ENCODE measurements around the gene PRR20E. TPM values are rescaled to one million over a fixed set of nuclear protein-coding genes. Genes with fewer than 3 reads are reported as not detected.
A peak's percentile ranks its signal among the peaks of the same experiment; 100 is the strongest.
"Not testable (repeated sequence)": the region's sequence is repeated elsewhere in the genome, so short reads cannot be mapped to it uniquely, and the experiment has no call there.

The PRR20E gene
- not detected for polyA plus RNA-seq (ENCODE audit: insufficient read length)

DNA sequence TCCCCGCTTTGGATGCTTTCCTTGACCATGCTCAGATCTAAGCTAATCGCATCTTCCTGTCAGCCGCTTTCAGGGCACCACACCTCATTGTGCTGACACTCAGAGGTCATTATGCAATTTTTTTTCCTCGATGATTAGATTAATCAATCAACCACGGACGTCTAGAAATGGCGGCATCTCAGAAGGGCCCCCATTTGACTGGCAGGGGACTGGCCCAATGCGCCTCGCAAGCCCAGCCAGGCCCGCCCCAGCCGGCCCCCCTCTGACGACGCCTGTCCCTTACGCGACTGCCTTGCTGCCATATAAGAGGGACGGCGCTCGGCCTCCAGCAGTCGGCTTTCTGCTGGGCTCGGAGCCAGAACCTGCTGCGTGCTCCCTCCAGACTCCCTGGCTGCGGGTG, at the start of gene PRR20E:
PRR20E (plus strand) TSS at position 301 of the 400 bp plus-strand sequence. CDS start 387 bp downstream, outside the sequence.
- DNase-seq (ENCODE audit: low read depth): not testable (repeated sequence)

DNA sequence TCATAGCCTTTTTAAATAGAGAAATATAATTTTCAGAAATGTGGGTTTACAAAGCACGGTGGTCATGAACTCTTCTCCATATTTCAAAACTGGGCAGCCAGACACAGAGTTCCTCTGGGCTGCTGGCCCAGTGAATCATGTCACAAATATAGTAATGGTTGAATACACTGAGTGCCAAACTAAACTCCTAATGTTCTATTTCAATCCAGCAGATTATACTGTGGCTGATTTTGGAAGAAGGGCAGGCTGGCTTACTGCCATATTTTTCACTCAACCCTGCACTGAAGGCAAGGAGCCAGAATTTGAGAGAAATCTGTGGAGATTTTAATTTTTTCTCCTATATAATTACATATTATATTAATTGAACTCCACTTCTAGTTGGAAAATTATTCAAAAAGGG, 43.3 kb upstream of the PRR20E start:
- peak; percentile 48 for DNase-seq (ENCODE audit: low read depth)

DNA sequence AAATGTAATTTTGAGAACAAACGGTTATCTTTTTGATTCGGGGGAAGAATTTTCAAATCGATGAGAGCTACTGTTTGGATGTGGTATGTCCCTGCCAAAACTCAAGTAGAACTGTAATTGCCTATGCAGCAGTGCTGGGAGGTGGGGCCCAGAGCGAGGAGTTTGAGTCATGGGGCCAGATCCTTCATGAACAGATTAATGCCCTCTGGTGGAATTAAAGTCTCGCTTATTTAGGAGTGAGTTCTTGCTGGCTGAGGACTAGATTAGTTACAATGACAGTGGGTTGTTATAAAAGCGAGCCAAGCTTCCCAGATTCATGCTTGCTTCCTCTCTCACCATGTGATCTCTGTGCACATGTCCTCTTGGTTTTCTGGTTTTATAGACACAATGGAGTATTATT, 38.1 kb upstream of the PRR20E start:
- no peak for DNase-seq (ENCODE audit: low read depth)

DNA sequence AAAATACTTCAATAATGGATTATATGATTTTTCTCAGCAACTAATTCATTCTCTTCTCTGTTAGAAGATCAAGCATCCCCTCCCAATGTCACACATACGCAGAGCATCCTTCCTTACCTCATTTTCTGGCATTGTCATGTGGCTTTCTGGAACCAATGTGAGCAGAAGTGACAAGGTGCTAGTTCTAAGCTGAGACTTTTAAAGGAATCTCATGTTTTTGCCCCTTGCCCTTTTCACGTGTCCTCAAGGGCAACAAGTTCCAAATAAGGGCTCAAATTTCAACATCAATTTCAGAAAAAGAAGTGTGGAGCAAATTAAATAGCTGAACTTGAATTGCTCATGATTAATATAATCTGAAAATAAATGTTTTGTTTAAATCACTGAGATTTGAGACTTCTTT, 30.9 kb upstream of the PRR20E start:
- no peak for DNase-seq (ENCODE audit: low read depth)

DNA sequence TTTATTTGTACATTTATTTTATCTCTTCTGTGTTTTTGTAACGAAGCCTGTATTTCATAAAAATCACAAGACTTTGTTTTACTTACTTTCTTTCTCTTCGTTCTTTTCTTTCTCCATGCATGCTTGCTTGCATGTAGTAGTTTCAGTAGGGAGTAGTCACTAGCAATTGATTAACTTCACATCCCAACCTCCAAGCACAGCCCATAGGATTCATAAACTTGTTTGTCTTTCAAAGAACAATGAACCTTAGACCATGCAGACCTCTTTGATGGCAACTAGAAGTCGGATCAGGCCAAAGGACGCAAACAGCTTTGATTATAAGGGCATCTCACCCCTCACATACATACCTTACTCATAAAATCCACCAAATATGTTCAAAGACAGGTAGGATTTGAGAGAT, 29.4 kb upstream of the PRR20E start:
- DNase-seq (ENCODE audit: low read depth): no peak

DNA sequence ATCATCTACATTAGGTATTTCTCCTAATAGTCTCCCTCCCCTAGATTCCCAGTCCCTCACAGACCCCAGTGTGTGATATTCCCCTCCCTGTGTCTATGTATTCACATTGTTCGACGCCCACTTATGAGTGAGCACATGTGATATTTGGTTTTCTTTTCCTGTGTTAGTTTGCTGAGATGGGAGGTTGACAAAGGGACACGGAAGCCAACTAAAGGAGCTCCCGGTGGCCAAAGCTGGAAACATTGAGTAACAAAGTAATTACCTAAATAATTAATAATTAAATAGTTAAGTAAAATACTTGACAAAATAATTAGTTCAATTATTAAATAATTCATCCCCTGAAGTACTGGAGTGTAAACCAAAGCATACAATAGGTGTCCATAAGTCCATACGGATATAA, 28.0 kb upstream of the PRR20E start:
- no peak for DNase-seq (ENCODE audit: low read depth)

DNA sequence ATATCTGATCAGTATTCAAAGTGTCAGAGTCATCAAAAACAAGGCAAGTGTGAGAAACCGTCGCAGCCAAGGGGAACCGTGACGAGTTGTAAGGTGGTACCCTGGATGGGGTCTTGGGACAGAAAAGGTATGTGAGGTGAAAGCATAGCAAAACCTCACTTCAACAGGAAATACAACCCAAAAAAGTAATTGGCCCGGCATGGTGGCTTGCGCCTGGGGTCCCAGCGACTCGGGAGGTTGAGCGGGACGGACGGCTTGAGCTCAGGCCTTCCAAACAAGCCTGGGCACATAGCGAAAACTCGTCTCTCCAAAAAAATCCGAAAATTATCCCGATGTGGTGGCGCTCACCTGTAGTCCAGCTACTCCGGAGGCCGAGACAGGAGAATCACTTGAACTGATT, 27.2 kb upstream of the PRR20E start:
- DNase-seq (ENCODE audit: low read depth): not testable (repeated sequence)

DNA sequence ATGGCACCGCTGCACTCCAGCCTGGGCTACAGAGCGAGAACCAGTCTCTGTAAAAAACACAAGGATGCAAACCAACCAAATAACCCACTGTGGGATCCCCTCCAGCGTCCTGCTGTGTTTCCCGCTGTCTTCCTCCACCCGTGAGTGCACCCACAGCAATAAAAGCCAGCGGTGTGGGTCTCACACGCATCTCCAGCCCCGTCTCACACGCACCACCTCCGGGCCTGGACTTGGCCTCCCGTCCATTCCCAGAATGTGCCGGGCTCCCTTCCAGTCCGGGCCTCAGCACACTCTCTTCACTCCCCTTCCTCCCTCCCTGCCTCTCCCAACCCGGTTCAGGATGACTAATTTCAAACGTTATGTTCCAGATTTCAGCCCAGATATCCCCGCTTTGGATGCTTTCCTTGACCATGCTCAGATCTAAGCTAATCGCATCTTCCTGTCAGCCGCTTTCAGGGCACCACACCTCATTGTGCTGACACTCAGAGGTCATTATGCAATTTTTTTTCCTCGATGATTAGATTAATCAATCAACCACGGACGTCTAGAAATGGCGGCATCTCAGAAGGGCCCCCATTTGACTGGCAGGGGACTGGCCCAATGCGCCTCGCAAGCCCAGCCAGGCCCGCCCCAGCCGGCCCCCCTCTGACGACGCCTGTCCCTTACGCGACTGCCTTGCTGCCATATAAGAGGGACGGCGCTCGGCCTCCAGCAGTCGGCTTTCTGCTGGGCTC, 26.6 kb upstream of the PRR20E start, which contains the start of gene PRR20A:
PRR20A (plus strand) TSS at position 684 of the 734 bp plus-strand sequence. CDS start 387 bp downstream, outside the sequence.
- DNase-seq (ENCODE audit: low read depth): not testable (repeated sequence)

DNA sequence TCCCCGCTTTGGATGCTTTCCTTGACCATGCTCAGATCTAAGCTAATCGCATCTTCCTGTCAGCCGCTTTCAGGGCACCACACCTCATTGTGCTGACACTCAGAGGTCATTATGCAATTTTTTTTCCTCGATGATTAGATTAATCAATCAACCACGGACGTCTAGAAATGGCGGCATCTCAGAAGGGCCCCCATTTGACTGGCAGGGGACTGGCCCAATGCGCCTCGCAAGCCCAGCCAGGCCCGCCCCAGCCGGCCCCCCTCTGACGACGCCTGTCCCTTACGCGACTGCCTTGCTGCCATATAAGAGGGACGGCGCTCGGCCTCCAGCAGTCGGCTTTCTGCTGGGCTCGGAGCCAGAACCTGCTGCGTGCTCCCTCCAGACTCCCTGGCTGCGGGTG, 19.8 kb upstream of the PRR20E start, which contains the start of gene PRR20B:
PRR20B (plus strand) TSS at position 301 of the 400 bp plus-strand sequence. CDS start 387 bp downstream, outside the sequence.
- DNase-seq (ENCODE audit: low read depth): not testable (repeated sequence)

DNA sequence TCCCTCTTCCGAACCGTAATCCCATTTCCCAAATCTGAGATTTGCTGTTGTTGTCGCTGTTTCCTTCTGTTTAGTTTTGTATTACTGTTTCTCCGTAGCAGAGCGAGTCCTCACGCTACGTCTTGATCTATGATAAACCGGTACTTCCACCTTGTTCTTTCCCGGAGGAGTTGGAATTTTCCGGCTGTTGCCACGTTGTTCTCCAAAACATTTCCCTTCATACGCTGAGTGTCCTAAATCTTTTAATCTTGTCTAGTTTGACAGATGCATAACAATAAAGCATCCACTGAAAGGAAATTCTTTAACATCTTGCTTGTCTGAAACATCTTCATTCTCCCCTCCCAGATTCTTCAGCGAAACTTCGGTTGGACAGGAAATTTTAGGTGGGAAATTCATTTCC, 18.9 kb upstream of the PRR20E start:
- not testable (repeated sequence) for DNase-seq (ENCODE audit: low read depth)

DNA sequence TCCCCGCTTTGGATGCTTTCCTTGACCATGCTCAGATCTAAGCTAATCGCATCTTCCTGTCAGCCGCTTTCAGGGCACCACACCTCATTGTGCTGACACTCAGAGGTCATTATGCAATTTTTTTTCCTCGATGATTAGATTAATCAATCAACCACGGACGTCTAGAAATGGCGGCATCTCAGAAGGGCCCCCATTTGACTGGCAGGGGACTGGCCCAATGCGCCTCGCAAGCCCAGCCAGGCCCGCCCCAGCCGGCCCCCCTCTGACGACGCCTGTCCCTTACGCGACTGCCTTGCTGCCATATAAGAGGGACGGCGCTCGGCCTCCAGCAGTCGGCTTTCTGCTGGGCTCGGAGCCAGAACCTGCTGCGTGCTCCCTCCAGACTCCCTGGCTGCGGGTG, 13.2 kb upstream of the PRR20E start, which contains the start of gene PRR20C:
PRR20C (plus strand) TSS at position 301 of the 400 bp plus-strand sequence. CDS start 387 bp downstream, outside the sequence.
- not testable (repeated sequence) for DNase-seq (ENCODE audit: low read depth)

DNA sequence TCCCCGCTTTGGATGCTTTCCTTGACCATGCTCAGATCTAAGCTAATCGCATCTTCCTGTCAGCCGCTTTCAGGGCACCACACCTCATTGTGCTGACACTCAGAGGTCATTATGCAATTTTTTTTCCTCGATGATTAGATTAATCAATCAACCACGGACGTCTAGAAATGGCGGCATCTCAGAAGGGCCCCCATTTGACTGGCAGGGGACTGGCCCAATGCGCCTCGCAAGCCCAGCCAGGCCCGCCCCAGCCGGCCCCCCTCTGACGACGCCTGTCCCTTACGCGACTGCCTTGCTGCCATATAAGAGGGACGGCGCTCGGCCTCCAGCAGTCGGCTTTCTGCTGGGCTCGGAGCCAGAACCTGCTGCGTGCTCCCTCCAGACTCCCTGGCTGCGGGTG, 6.7 kb upstream of the PRR20E start, which contains the start of gene PRR20D:
PRR20D (plus strand) TSS at position 301 of the 400 bp plus-strand sequence. CDS start 387 bp downstream, outside the sequence.
- DNase-seq (ENCODE audit: low read depth): not testable (repeated sequence)

DNA sequence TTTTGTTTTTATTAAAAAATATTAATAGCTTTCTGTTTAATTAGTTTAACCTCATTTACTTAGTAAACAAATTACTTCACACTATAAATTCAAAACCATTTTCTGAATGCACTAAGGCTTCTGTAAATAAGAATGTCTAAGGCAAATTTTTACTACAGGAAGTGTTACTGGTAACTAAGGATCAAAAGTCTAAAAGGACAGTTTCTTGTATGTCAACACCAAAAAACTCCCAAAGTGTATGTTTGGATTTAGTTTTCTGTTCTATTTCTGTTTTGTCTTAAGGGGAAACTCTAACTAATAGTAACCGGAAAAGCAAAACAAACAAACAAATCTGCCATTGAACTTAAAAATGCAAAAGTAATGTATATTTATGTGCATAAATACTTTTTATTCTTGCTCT, 24.7 kb downstream of the PRR20E start:
- DNase-seq (ENCODE audit: low read depth): no peak

DNA sequence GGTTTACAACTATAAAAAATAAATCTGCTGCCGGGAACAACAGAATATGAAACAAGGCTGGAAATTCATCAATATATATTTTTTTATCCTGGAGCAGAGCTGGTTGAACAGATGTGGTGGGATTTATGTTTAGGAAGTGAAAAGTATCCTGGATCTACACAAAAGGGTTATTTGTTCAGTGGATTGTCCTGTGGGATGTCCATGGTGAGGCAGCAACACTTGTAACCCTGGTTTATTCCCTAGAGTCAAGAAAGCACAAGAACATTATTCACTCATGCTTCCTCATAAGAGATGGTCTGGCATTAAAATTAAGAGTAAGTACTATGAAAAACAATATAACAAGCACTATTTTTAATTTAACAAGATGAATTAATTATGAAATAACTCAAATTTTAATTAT, 46.0 kb downstream of the PRR20E start:
- no peak for DNase-seq (ENCODE audit: low read depth)

Other genes with a start within 250 kb of the PRR20E start
- gene PRR20A, start 26.3 kb upstream of the PRR20E start, polyA plus RNA-seq (ENCODE audit: insufficient read length): not detected
- not detected for gene PRR20B, start 19.7 kb upstream of the PRR20E start, polyA plus RNA-seq (ENCODE audit: insufficient read length)
- gene PRR20C, start 13.1 kb upstream of the PRR20E start, polyA plus RNA-seq (ENCODE audit: insufficient read length): not detected
- not detected for gene PRR20D, start 6.6 kb upstream of the PRR20E start, polyA plus RNA-seq (ENCODE audit: insufficient read length)

Data from forelimb muscle (tissue), 1 donor.